Liver (tissue), 9 donors: ENCODE results near the gene CD81. TPM values are rescaled to one million over a fixed set of nuclear protein-coding genes. Genes with fewer than 3 reads are reported as not detected.

Experiments used
- DNase-seq: peaks from one replicate; pipeline ENCODE4 v3.0.0-alpha.2; 2017; ENCODE audit warnings: low spot score
- H3K27ac ChIP-seq, 2 donors: one replicate each; pipeline ENCODE4 v1.7.0; 2013; ENCODE audit warnings: inconsistent platforms in 2 of 2, low read length in 2 of 2, control low read depth in 1 of 2, low read depth in 1 of 2, mild to moderate bottlenecking in 1 of 2
- H3K27me3 ChIP-seq, 4 donors: one replicate each; pipeline versions ENCODE4 v1.6.1 to v1.7.0; 2013; ENCODE audit warnings: low read length in 3 of 4, inconsistent platforms in 1 of 4, mild to moderate bottlenecking in 1 of 4, moderate library complexity in 1 of 4; ENCODE audit not compliant: control insufficient read depth in 4 of 4, insufficient read depth in 4 of 4
- H3K36me3 ChIP-seq, 4 donors: one replicate each; pipeline versions ENCODE4 v1.6.1 to v1.7.0; 2013; ENCODE audit warnings: low read length in 3 of 4, mild to moderate bottlenecking in 3 of 4, low read depth in 1 of 4, moderate library complexity in 1 of 4; ENCODE audit not compliant: control insufficient read depth in 4 of 4, insufficient read depth in 3 of 4
- H3K4me1 ChIP-seq, 4 donors: one replicate each; pipeline versions ENCODE4 v1.6.1 to v1.7.0; 2013; ENCODE audit warnings: low read length in 3 of 4, mild to moderate bottlenecking in 3 of 4, moderate library complexity in 1 of 4; ENCODE audit not compliant: control insufficient read depth in 4 of 4, insufficient read depth in 4 of 4
- H3K4me3 ChIP-seq, 3 donors: one replicate each; pipeline versions ENCODE4 v1.6.1 to v1.7.0; 2013; ENCODE audit warnings: low read length in 3 of 3, control low read depth in 1 of 3, low read depth in 1 of 3, mild to moderate bottlenecking in 1 of 3
- H3K9ac ChIP-seq, 2 donors: one replicate each; pipeline ENCODE4 v1.7.0; 2013; ENCODE audit warnings: low read length in 2 of 2, mild to moderate bottlenecking in 2 of 2, moderate library complexity in 2 of 2, control low read depth in 1 of 2, low read depth in 1 of 2
- H3K9me3 ChIP-seq, 4 donors: one replicate each; pipeline versions ENCODE4 v1.6.1 to v1.7.0; 2013; ENCODE audit warnings: low read length in 3 of 4; ENCODE audit not compliant: control insufficient read depth in 4 of 4
- CTCF ChIP-seq: fragments of 150-350 bp; IDR thresholded peaks from 2 replicates; pipeline ENCODE4 v1.5.1; 2017; ENCODE audit warnings: improper control_type of control experiment, low read depth, low read length; ENCODE audit not compliant: missing input control
- EGR1 ChIP-seq, 2 donors: IDR thresholded peaks; 2 replicates each; pipeline ENCODE4 v1.6.1; 2016 to 2018; ENCODE audit warnings: antibody characterized with exemption in 2 of 2, low read depth in 2 of 2
- FOXA1 ChIP-seq: IDR thresholded peaks from 2 replicates; pipeline ENCODE4 v1.6.1; 2016; ENCODE audit warnings: antibody characterized with exemption
- FOXA2 ChIP-seq: IDR thresholded peaks from 2 replicates; pipeline ENCODE4 v1.6.1; 2016; ENCODE audit warnings: antibody characterized with exemption
- GABPA ChIP-seq, 2 donors: IDR thresholded peaks in 1 of 2; conservative IDR thresholded peaks in 1 of 2; 2 replicates each; pipeline ENCODE4 v1.6.1; 2016; ENCODE audit warnings: antibody characterized with exemption in 2 of 2, mild to moderate bottlenecking in 1 of 2, moderate library complexity in 1 of 2
- HNF4A ChIP-seq, 2 donors: conservative IDR thresholded peaks; 2 replicates each; pipeline ENCODE4 v1.6.1; 2016; ENCODE audit warnings: antibody characterized with exemption in 2 of 2, mild to moderate bottlenecking in 2 of 2
- HNF4G ChIP-seq: IDR thresholded peaks from 2 replicates; pipeline ENCODE4 v1.6.1; 2016; ENCODE audit warnings: antibody characterized with exemption
- JUND ChIP-seq, 2 donors: IDR thresholded peaks; 2 replicates each; pipeline ENCODE4 v1.6.1; 2016; ENCODE audit warnings: antibody characterized with exemption in 2 of 2
- MAX ChIP-seq: IDR thresholded peaks from 2 replicates; pipeline ENCODE4 v1.6.1; 2016; ENCODE audit warnings: antibody characterized with exemption
- NR2F2 ChIP-seq: IDR thresholded peaks from 2 replicates; pipeline ENCODE4 v1.6.1; 2016; ENCODE audit warnings: antibody characterized with exemption
- RAD21 ChIP-seq, 2 donors: IDR thresholded peaks; 2 replicates each; pipeline ENCODE4 v1.6.1; 2016; ENCODE audit warnings: antibody characterized with exemption in 2 of 2, mild to moderate bottlenecking in 2 of 2
- RXRA ChIP-seq, 2 donors: IDR thresholded peaks; 2 replicates each; pipeline ENCODE4 v1.6.1; 2017 to 2018; ENCODE audit warnings: antibody characterized with exemption in 2 of 2, mild to moderate bottlenecking in 1 of 2
- SP1 ChIP-seq: IDR thresholded peaks from 2 replicates; pipeline ENCODE4 v1.6.1; 2018; ENCODE audit warnings: antibody characterized with exemption, mild to moderate bottlenecking
- TAF1 ChIP-seq: conservative IDR thresholded peaks from 2 replicates; pipeline ENCODE4 v1.6.1; 2016; ENCODE audit warnings: antibody characterized with exemption, mild to moderate bottlenecking
- YY1 ChIP-seq: IDR thresholded peaks from 2 replicates; pipeline ENCODE4 v1.6.1; 2016; ENCODE audit warnings: antibody characterized with exemption, mild to moderate bottlenecking
- WGBS: extraction: QIAGEN DNeasy Blood & Tissue Kit; methylation state at CpG from one replicate; pipeline ENCODE4 v1.1.7; 2013; 5-methylcytosine and 5-hydroxymethylcytosine counted together
- polyA plus RNA-seq, 2 donors: library from polyadenylated mRNA; stranded (reverse) in 1 of 2; unstranded in 1 of 2; fragments of 200-250 nt in 1 of 2; fragments of >200 nt in 1 of 2; fragmentation: Nextera tagmentation in 1 of 2; extraction: Ambion mirVana in 1 of 2; gene quantifications; one replicate each; pipeline versions ENCODE4 v1.2.1 to v1.2.3, GENCODE V29; 2013 to 2015
- total RNA-seq, 2 donors: library from RNA; depleted of rRNA; stranded (reverse); fragments of >200 nt; gene quantifications; one replicate each; pipeline ENCODE4 v1.2.3, GENCODE V29; 2014
- TF ChIP-seq, protein P1 (sequence below): IDR thresholded peaks from 2 replicates; pipeline ENCODE4 v1.6.1; 2016; ENCODE audit warnings: antibody characterized with exemption
- TF ChIP-seq, protein P2 (sequence below): IDR thresholded peaks from 2 replicates; pipeline ENCODE4 v1.6.1; 2016; ENCODE audit warnings: antibody characterized with exemption, mild to moderate bottlenecking
- TF ChIP-seq, protein P3 (sequence below): IDR thresholded peaks from 2 replicates; pipeline ENCODE4 v1.6.1; 2016; ENCODE audit warnings: antibody characterized with exemption
- donor health status: healthy.
- donor health status: healthy.
- donor health status: healthy.
- donor health status: healthy.
- donor health status: healthy.

Gene CD81
- total and polyA plus RNA-seq, 4 donors, result 76.9 to 712 (median 164) TPM

DNA sequence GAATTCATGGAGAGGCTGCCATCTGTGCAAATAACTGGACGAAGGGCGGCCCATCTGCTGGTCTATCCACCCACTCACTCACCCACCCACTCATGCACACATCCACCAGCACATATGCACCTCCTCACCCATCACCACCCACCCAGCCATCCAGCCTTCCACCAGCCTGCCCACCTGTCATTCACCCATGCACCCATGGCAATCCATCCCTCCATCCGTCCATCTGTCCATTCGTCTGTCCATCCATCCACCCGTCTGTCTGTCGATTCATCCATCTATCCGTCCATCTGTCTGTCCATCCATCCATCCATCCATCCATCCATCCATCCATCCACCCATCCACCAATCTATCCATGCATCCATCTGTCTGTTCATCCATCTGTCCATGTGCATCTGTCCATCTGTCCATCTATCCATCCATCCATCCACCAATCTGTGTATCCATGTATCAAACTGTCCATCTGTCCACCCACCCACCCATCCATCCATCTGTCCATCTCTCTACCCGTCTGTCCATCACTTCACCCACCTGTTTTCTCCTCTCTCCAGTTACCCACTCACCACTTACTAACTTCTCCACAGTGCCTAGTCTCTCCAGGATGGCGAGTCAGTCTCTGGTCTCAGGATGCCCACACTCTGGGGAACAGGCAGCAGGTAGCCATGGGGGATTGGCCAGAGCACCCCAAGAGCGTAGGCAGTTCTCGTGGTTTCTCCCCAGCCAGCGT is 58.3 kb downstream of the CD81 start:
- no peak overlapping the region for H3K4me3 ChIP-seq
- H3K4me1 ChIP-seq, result no peaks in the 10 kb centered on the region
- no peak for DNase-seq
- H3K9ac ChIP-seq, result no peak overlapping the region
- H3K36me3 ChIP-seq, result no peaks in the 10 kb centered on the region
- H3K27ac ChIP-seq, result no peak overlapping the region
- no peaks in the 10 kb centered on the region for H3K9me3 ChIP-seq
- peaks cover 0 to 2% (median 0%) of the 10 kb centered on the region in 4 donors for H3K27me3 ChIP-seq
- no peak for TF ChIP-seq HNF4G
- no peak for TF ChIP-seq EGR1 (IDR thresholded peaks at IDR 0.05; ENCODE audit: low read depth in 2 of 2)
- TF ChIP-seq, protein P1, sequence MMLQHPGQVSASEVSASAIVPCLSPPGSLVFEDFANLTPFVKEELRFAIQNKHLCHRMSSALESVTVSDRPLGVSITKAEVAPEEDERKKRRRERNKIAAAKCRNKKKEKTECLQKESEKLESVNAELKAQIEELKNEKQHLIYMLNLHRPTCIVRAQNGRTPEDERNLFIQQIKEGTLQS, result no peak
- no peak for TF ChIP-seq YY1
- no peak for TF ChIP-seq FOXA2
- no peak for TF ChIP-seq TAF1
- TF ChIP-seq, protein P2, sequence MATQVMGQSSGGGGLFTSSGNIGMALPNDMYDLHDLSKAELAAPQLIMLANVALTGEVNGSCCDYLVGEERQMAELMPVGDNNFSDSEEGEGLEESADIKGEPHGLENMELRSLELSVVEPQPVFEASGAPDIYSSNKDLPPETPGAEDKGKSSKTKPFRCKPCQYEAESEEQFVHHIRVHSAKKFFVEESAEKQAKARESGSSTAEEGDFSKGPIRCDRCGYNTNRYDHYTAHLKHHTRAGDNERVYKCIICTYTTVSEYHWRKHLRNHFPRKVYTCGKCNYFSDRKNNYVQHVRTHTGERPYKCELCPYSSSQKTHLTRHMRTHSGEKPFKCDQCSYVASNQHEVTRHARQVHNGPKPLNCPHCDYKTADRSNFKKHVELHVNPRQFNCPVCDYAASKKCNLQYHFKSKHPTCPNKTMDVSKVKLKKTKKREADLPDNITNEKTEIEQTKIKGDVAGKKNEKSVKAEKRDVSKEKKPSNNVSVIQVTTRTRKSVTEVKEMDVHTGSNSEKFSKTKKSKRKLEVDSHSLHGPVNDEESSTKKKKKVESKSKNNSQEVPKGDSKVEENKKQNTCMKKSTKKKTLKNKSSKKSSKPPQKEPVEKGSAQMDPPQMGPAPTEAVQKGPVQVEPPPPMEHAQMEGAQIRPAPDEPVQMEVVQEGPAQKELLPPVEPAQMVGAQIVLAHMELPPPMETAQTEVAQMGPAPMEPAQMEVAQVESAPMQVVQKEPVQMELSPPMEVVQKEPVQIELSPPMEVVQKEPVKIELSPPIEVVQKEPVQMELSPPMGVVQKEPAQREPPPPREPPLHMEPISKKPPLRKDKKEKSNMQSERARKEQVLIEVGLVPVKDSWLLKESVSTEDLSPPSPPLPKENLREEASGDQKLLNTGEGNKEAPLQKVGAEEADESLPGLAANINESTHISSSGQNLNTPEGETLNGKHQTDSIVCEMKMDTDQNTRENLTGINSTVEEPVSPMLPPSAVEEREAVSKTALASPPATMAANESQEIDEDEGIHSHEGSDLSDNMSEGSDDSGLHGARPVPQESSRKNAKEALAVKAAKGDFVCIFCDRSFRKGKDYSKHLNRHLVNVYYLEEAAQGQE, result no peak
- no peak for TF ChIP-seq CTCF
- TF ChIP-seq, protein P3, sequence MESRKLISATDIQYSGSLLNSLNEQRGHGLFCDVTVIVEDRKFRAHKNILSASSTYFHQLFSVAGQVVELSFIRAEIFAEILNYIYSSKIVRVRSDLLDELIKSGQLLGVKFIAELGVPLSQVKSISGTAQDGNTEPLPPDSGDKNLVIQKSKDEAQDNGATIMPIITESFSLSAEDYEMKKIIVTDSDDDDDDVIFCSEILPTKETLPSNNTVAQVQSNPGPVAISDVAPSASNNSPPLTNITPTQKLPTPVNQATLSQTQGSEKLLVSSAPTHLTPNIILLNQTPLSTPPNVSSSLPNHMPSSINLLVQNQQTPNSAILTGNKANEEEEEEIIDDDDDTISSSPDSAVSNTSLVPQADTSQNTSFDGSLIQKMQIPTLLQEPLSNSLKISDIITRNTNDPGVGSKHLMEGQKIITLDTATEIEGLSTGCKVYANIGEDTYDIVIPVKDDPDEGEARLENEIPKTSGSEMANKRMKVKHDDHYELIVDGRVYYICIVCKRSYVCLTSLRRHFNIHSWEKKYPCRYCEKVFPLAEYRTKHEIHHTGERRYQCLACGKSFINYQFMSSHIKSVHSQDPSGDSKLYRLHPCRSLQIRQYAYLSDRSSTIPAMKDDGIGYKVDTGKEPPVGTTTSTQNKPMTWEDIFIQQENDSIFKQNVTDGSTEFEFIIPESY, result no peak
- no peak for TF ChIP-seq SP1
- no peak for TF ChIP-seq JUND (IDR thresholded peaks at IDR 0.05)
- TF ChIP-seq MAX, result no peak
- no peak for TF ChIP-seq GABPA (IDR thresholded peaks at IDR 0.05 in 1 of 2, conservative IDR thresholded peaks at IDR 0.05 in 1 of 2)
- no peak for TF ChIP-seq NR2F2
- no peak for TF ChIP-seq RAD21 (IDR thresholded peaks at IDR 0.05)
- TF ChIP-seq HNF4A (conservative IDR thresholded peaks at IDR 0.05), result no peak
- no peak for TF ChIP-seq RXRA (IDR thresholded peaks at IDR 0.05)
- no peak for TF ChIP-seq FOXA1
- WGBS, result 84% methylated on average over 12 of the region's 12 CpGs
